ENCODE data around the gene PLCG1.

PLCG1 gene

GRCh38 chr20:41143354-41143753 lies 6.0 kb downstream of the PLCG1 start:
- no peak for DNase-seq

GRCh38 chr20:41145317-41145716 lies 8.0 kb downstream of the PLCG1 start:
- no peak for DNase-seq

GRCh38 chr20:41145821-41146620 lies 8.7 kb downstream of the PLCG1 start:
- peak; percentile 20 for DNase-seq

GRCh38 chr20:41147767-41148191 lies 10.4 kb downstream of the PLCG1 start:
- DNase-seq, result no peak

GRCh38 chr20:41148942-41149341 lies 11.6 kb downstream of the PLCG1 start:
- no peak for DNase-seq

- no peak for DNase-seq
These were observed 13.3 kb downstream of the PLCG1 start for GRCh38 chr20:41150664-41151063.

GRCh38 chr20:41151134-41151869 lies 14.0 kb downstream of the PLCG1 start:
- no peak for DNase-seq

- no peak for DNase-seq
These were observed 14.9 kb downstream of the PLCG1 start for GRCh38 chr20:41152108-41152757.

GRCh38 chr20:41154436-41155176 lies 17.3 kb downstream of the PLCG1 start:
- no peak for DNase-seq

- DNase-seq, result no peak
These were observed 17.9 kb downstream of the PLCG1 start for GRCh38 chr20:41155261-41155660.

- DNase-seq, result no peak
These were observed 20.8 kb downstream of the PLCG1 start for GRCh38 chr20:41158082-41158625.

- no peak for DNase-seq
These were observed 22.2 kb downstream of the PLCG1 start for GRCh38 chr20:41159547-41159946.

- DNase-seq, result no peak
These were observed 23.3 kb downstream of the PLCG1 start for GRCh38 chr20:41160686-41161085.

- no peak for DNase-seq
These were observed 24.5 kb downstream of the PLCG1 start for GRCh38 chr20:41161886-41162285.

GRCh38 chr20:41162396-41162795 lies 25.1 kb downstream of the PLCG1 start:
- DNase-seq, result no peak

GRCh38 chr20:41163821-41164220 lies 26.5 kb downstream of the PLCG1 start:
- DNase-seq, result no peak

- no peak for DNase-seq
These were observed 27.9 kb downstream of the PLCG1 start for GRCh38 chr20:41165001-41165882.

GRCh38 chr20:41166201-41167117 lies 29.1 kb downstream of the PLCG1 start:
- DNase-seq, result no peak

- DNase-seq, result no peak
These were observed 29.8 kb downstream of the PLCG1 start for GRCh38 chr20:41167118-41167470.

- no peak for DNase-seq
These were observed 30.3 kb downstream of the PLCG1 start for GRCh38 chr20:41167481-41168253.
